H1 (cell line): ENCODE results near the gene OSBPL3. TPM values are rescaled to one million over a fixed set of nuclear protein-coding genes. Genes with fewer than 3 reads are reported as not detected.

Experiments used
- BCL11A ChIP-seq, 2 experiments: IDR thresholded peaks; one replicate each; pipeline ENCODE4 v1.6.1; 2011; ENCODE audit warnings: low read depth in 2 of 2, low read length in 2 of 2, mild to moderate bottlenecking in 2 of 2
- EZH2 ChIP-seq: fragments of 200-600 bp; sonication (generic); IDR thresholded peaks from 2 replicates; pipeline ENCODE4 v1.7.1; 2012; ENCODE audit warnings: low read depth, mild to moderate bottlenecking, moderate library complexity, low read length, inconsistent platforms; ENCODE audit not compliant: severe bottlenecking
- HDAC2 ChIP-seq, 2 experiments: fragments of 300-600 bp in 1 of 2; sonication (generic) in 1 of 2; IDR thresholded peaks; 2 replicates each; pipeline ENCODE4 v1.6.1; 2011 to 2012; ENCODE audit warnings: low read depth in 2 of 2, low read length in 2 of 2, mild to moderate bottlenecking in 2 of 2, moderate library complexity in 2 of 2, borderline replicate concordance in 1 of 2, inconsistent platforms in 1 of 2
- KDM5A ChIP-seq: fragments of 200-600 bp; IDR thresholded peaks from 2 replicates; pipeline ENCODE4 v1.7.1; 2012; ENCODE audit warnings: mild to moderate bottlenecking, low read length, inconsistent platforms, mixed read lengths
- PHF8 ChIP-seq: fragments of 200-600 bp; sonication (generic); conservative IDR thresholded peaks from 2 replicates; pipeline ENCODE4 v1.7.1; 2012; ENCODE audit warnings: low read depth, mild to moderate bottlenecking, inconsistent platforms, low read length, moderate library complexity
- POU5F1 ChIP-seq: IDR thresholded peaks from 2 replicates; pipeline ENCODE4 v1.6.1; 2011; ENCODE audit warnings: low read depth, mild to moderate bottlenecking, low read length, moderate library complexity
- TBP ChIP-seq: IDR thresholded peaks from 2 replicates; pipeline ENCODE4 v1.6.1; 2011; ENCODE audit warnings: low read depth, low read length, improper control_type of control experiment
- polyA plus RNA-seq, 7 experiments: library from polyadenylated mRNA; depleted of rRNA in 3 of 7; stranded (reverse) in 5 of 7; unstranded in 2 of 7; fragments of >200 nt in 5 of 7; fragments of 200-250 nt in 2 of 7; gene quantifications; 1 replicate in 5 of 7; 2 replicates in 1 of 7; 4 replicates in 1 of 7; pipeline versions ENCODE4 v1.2.1 to v1.2.3, GENCODE V29; 2011 to 2013; ENCODE audit warnings: missing spikeins in 2 of 7, mixed read lengths in 2 of 7
- total RNA-seq: library from RNA; stranded (reverse); fragmentation: NEBNext Ultra II Directional; extraction: Animal tissue kit (Norgen Biotek cat#: 25700); gene quantifications from 2 replicates; pipeline ENCODE4 v1.2.1, GENCODE V29; 2021
- TF ChIP-seq, protein P1 (sequence below): IDR thresholded peaks from 2 replicates; pipeline ENCODE4 v1.6.1; 2012; ENCODE audit warnings: low read length, inconsistent platforms

The OSBPL3 gene
- total and polyA plus RNA-seq, 2 of the 8 experiments (the other 6 are each of a cell fraction or from before 2014, with no cell fraction given), result 2.8 to 13.9 TPM

DNA sequence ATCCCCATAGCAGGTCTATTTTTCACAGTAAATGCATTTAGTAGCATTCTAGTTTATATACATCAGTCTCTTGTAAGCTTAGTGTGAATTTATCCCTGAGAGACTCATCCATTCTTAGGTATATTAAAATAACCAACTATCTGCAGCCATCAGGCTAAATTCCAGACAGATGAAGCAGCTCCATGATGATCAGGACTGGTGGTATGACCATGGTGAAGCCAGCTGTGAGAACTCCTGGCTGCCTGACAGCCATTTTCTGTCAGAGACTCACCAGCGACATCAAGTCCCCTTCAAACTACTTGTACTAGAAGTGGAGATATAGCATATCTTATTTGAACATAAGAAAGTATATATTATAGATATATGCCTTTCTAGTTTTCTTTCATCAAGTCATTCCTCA is 152.4 kb downstream of the OSBPL3 start (continued):
- TF ChIP-seq PHF8, result no peak
- no peak for TF ChIP-seq KDM5A
- no peak for TF ChIP-seq HDAC2 (IDR thresholded peaks at IDR 0.05; ENCODE audit: borderline replicate concordance in 1 of 2, low read depth in 2 of 2, low read length in 2 of 2)
- no peak for TF ChIP-seq BCL11A (IDR thresholded peaks at IDR 0.05; ENCODE audit: low read depth in 2 of 2, low read length in 2 of 2)
- TF ChIP-seq, protein P1, sequence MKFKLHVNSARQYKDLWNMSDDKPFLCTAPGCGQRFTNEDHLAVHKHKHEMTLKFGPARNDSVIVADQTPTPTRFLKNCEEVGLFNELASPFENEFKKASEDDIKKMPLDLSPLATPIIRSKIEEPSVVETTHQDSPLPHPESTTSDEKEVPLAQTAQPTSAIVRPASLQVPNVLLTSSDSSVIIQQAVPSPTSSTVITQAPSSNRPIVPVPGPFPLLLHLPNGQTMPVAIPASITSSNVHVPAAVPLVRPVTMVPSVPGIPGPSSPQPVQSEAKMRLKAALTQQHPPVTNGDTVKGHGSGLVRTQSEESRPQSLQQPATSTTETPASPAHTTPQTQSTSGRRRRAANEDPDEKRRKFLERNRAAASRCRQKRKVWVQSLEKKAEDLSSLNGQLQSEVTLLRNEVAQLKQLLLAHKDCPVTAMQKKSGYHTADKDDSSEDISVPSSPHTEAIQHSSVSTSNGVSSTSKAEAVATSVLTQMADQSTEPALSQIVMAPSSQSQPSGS, result no peak
- no peak for TF ChIP-seq EZH2
- TF ChIP-seq POU5F1, result no peak
- TF ChIP-seq TBP, result no peak
